GM12892 (cell line): Measurements from ENCODE around the gene TAOK3.

Experiments
- POLR2A ChIP-seq: IDR thresholded peaks from 2 replicates; pipeline ENCODE4 v1.6.1; 2011; ENCODE audit warnings: low read depth, low read length, control low read depth
- POLR2AphosphoS5 ChIP-seq: IDR thresholded peaks from 2 replicates; pipeline ENCODE4 v1.6.1; 2011; ENCODE audit warnings: low read depth, low read length, control low read depth
- TAF1 ChIP-seq: IDR thresholded peaks from 2 replicates; pipeline ENCODE4 v1.6.1; 2011; ENCODE audit warnings: low read depth, mild to moderate bottlenecking, control low read depth, low read length, borderline replicate concordance

DNA sequence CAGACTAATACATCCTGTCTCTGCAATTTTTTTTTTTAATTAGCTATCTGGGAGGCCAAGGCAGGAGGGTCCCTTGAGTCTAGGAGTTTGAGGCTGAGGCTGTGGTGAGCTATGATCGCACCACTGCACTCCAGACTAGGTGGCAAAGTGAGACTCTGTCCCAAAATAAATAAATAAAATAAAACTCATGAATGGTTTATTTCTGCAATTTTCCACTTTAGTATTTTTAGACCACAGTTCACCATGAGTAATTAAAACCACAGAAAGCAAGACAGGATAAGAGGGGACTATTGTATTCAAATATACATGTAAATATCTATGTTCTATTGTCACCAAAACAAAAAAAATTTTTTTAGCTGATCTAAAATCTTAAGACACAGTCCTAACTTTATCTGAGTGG, 17.8 kb downstream of the TAOK3 start:
- no peak for TF ChIP-seq POLR2AphosphoS5
- TF ChIP-seq POLR2A: no peak
- no peak for TF ChIP-seq TAF1
